ENCODE data around the gene CDK9. TPM values are rescaled to one million over a fixed set of nuclear protein-coding genes. Genes with fewer than 3 reads are reported as not detected.

Gene CDK9
- total RNA-seq, 2 donors from 2014 or later = 64.0 to 77.7 TPM

DNA sequence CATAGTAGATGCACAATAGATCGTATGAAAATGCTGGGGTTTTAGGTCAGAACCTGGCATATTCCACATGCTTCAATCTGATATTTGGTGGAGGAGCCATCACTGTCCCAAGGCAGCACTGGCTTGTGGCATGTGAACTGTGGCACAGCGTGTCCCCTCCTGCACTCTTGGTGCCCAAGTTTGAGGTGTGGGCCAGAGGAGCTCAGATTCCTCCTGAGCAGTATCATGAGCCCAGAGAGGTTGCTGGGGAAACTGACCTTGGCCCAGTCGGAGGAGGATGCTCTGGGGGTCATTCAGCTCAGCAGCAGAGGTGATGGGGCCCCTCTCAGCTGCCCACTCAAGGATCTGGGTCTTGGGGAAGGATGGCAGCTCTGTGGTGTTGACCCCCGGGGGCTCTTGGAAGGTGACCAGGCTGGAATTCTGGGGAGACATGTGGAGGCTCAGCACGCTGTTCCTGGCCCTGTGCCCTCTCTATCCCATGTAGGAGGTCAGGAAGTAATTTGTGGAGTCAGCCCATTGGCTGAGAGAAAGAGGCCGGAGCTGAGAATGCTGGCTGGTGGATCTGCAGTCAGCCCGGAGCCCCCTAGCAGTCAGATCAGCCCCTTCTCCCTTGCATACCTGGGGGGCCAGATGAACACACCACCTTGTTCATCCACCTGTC, 40.5 kb downstream of the CDK9 start:
- DNase-seq = no peak
- intact Hi-C loops (cut with DNase I) = no loop called here
- TF ChIP-seq, protein P1, sequence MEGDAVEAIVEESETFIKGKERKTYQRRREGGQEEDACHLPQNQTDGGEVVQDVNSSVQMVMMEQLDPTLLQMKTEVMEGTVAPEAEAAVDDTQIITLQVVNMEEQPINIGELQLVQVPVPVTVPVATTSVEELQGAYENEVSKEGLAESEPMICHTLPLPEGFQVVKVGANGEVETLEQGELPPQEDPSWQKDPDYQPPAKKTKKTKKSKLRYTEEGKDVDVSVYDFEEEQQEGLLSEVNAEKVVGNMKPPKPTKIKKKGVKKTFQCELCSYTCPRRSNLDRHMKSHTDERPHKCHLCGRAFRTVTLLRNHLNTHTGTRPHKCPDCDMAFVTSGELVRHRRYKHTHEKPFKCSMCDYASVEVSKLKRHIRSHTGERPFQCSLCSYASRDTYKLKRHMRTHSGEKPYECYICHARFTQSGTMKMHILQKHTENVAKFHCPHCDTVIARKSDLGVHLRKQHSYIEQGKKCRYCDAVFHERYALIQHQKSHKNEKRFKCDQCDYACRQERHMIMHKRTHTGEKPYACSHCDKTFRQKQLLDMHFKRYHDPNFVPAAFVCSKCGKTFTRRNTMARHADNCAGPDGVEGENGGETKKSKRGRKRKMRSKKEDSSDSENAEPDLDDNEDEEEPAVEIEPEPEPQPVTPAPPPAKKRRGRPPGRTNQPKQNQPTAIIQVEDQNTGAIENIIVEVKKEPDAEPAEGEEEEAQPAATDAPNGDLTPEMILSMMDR (IDR thresholded peaks at IDR 0.05) = no peak

DNA sequence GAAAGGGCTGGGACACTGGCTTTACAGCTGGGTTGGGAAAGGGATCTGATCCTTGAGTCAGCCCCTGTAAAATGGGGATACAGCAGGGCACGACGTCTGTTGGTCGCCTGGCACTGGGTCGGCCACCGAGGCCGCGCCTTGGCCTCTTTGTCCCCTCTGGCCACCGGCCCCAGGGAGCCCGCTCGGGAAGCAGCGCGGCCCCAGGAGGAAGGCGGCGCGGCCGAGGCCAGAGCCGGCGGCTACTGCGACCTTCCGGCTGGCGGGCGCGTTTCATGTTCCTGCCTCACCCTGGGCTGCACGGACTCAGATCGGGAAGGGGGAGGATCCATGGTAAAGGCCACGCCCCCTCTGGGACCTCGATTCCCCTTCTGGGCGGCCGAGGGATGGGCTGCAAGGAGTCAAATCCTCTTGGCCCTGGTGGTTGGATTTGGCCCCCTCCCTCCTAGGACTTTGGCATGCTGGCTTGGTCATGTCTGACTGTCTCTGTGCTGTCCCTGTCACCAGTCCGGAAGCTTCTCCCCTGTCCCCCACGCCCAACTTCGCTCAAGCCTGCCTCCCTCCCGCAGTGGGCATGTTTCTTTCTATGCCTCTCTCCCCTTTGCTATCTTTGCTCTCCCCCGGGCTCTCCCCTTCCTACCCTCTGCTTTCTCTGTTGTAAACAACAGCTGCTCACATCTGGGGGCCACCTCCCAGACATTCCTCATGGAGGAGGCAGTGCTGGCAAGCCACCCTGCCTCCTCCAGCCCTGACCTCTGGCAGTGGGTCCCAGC, 42.6 kb downstream of the CDK9 start:
- H3K36me3 ChIP-seq = no peaks in the 10 kb centered on the region
- TF ChIP-seq, protein P1 (IDR thresholded peaks at IDR 0.05) = no peak
- H3K27ac ChIP-seq = peak overlapping the region; percentile 66
- peak overlapping the region; percentile 9 for H3K4me3 ChIP-seq
- intact Hi-C loops (cut with DNase I) = no loop called here
- H3K27me3 ChIP-seq = no peaks in the 10 kb centered on the region
- peak; percentile 87 for DNase-seq
- H3K4me1 ChIP-seq = no peaks in the 10 kb centered on the region
- H3K9me3 ChIP-seq = no peaks in the 10 kb centered on the region
- peak overlapping the region; percentile 33 to 73 for H3K9ac ChIP-seq (ENCODE audit: low read depth in 2 of 2, low read length in 2 of 2)

More for the DNA sequence above, 40.5 kb downstream of the CDK9 start:
- Histone ChIP-seq H3K27ac (no peak overlapping the region), H3K9ac (ENCODE audit: low read depth in 2 of 2, low read length in 2 of 2) (no peak overlapping the region), H3K36me3 (no peaks in the 10 kb centered on the region), H3K4me1 (no peaks in the 10 kb centered on the region), H3K9me3 (no peaks in the 10 kb centered on the region), H3K4me3 (no peak overlapping the region), H3K27me3 (no peaks in the 10 kb centered on the region)

DNA sequence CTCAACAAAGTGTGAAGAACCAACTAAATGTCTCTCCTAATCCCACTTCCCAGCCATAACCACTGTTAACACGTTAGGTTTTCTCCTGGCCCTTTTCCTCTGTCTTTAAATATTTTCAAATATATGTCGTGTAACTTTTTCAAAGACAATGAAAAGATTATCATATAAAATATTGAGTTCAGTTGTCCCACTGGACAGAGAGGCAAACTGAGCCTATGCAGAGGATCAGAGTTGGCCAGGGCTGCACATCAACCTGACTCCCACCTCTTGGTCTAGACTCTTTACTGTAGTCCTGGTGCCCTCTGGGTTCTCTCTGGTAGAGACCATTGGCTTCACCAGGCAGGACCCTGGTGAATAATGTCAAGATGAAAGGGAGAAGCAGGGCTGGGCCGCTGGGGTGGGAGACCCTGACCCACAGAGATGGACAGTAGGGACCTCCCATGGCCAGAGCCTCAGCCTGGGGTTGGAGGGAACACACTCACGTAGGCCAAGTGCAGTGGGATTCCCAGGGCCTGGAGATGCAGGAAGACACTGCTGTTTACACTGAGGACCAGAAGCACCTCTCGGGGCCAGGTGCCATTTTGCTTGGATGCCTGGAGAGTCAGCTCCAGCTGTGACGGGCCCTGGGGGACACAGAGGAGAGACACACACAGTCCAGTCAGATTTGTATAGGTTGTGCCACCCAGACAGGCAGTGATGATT, 43.5 kb downstream of the CDK9 start:
- TF ChIP-seq, protein P1 (IDR thresholded peaks at IDR 0.05) = no peak
- no peaks in the 10 kb centered on the region for H3K9me3 ChIP-seq
- H3K27me3 ChIP-seq = no peaks in the 10 kb centered on the region
- H3K36me3 ChIP-seq = no peaks in the 10 kb centered on the region
- peak overlapping the region; percentile 66 for H3K27ac ChIP-seq
- H3K9ac ChIP-seq (ENCODE audit: low read depth in 2 of 2, low read length in 2 of 2) = no peak overlapping the region
- intact Hi-C loops (cut with DNase I) = no loop called here
- H3K4me1 ChIP-seq = no peaks in the 10 kb centered on the region
- no peak for DNase-seq
- no peak overlapping the region for H3K4me3 ChIP-seq

DNA sequence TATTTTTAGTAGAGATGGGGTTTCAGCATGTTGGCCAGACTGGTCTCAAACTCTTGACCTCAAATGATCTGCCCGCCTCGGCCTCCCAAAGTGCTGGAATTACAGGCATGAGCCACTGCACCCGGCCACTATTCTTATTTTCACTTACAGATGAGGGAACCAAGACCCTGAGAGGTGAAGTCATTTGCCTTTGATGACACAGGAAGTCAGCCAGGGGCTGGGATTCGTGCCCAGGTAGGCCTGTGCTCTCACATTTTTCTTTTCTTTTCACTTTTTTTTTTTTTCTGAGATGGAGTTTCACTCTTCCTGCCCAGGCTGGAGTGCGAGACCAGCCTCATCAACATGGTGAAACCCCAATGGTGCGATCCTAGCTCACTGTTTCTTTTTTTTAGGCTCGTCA, 46.4 kb downstream of the CDK9 start:
- Histone ChIP-seq H3K27me3 (no peaks in the 10 kb centered on the region), H3K36me3 (no peaks in the 10 kb centered on the region), H3K9ac (ENCODE audit: low read depth in 2 of 2, low read length in 2 of 2) (no peak overlapping the region), H3K4me1 (no peaks in the 10 kb centered on the region), H3K9me3 (no peaks in the 10 kb centered on the region), H3K27ac (no peak overlapping the region), H3K4me3 (no peak overlapping the region)
- no peak for DNase-seq
- TF ChIP-seq, protein P1 (IDR thresholded peaks at IDR 0.05) = no peak
- intact Hi-C loops (cut with DNase I) = no loop called here

DNA sequence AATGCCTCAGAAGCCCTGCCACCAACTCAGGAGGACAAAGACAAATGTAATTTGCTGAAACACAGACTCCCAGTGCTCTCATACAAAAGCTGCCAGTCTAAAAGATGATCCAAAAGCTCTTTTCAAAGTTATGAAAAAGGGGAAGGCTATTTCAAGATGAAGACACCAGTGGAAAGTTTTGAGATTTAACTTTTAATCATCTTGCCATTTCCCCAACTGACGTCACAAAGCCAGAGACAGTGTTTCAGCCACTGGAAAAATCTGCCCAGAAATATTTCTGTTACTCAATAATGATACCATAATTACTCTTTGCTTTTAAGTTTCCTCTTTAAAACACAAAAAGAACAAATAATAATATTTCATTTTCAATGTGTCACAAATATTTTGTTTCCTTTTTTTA, 47.7 kb downstream of the CDK9 start:
- no peaks in the 10 kb centered on the region for H3K27me3 ChIP-seq
- H3K9me3 ChIP-seq = no peaks in the 10 kb centered on the region
- H3K27ac ChIP-seq = peak overlapping the region; percentile 80
- intact Hi-C loops (cut with DNase I) = no loop called here
- H3K4me3 ChIP-seq = no peak overlapping the region
- no peaks in the 10 kb centered on the region for H3K36me3 ChIP-seq
- no peak overlapping the region for H3K9ac ChIP-seq (ENCODE audit: low read depth in 2 of 2, low read length in 2 of 2)
- no peak for DNase-seq
- TF ChIP-seq, protein P1 (IDR thresholded peaks at IDR 0.05) = no peak
- H3K4me1 ChIP-seq = no peaks in the 10 kb centered on the region
